Placental pericyte (primary cell): Measurements from ENCODE around the gene PSTK. TPM values are rescaled to one million over a fixed set of nuclear protein-coding genes. Genes with fewer than 3 reads are reported as not detected.

ENCODE experiments used
- total RNA-seq: library from RNA; depleted of rRNA; stranded (reverse); fragments of >200 nt; gene quantifications from 2 replicates; pipeline ENCODE4 v1.2.3, GENCODE V29; 2012

The PSTK gene, protein sequence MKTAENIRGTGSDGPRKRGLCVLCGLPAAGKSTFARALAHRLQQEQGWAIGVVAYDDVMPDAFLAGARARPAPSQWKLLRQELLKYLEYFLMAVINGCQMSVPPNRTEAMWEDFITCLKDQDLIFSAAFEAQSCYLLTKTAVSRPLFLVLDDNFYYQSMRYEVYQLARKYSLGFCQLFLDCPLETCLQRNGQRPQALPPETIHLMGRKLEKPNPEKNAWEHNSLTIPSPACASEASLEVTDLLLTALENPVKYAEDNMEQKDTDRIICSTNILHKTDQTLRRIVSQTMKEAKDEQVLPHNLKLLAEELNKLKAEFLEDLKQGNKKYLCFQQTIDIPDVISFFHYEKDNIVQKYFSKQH
- 1.9 and 3.5 TPM in 2 replicates for total RNA-seq

GRCh38 chr10:122980209-122981065 is at the start of gene PSTK:
Gene PSTK, plus strand, starts transcription at chr10:122980401. Its CDS starts 79 bp downstream, at chr10:122980480.

GRCh38 chr10:122953902-122954730 is 26.1 kb upstream of the PSTK start, which contains the start of gene C10orf88:
Gene C10orf88, minus strand, starts transcription at chr10:122954227. Its CDS starts 49 bp downstream, at chr10:122954178.

DNA sequence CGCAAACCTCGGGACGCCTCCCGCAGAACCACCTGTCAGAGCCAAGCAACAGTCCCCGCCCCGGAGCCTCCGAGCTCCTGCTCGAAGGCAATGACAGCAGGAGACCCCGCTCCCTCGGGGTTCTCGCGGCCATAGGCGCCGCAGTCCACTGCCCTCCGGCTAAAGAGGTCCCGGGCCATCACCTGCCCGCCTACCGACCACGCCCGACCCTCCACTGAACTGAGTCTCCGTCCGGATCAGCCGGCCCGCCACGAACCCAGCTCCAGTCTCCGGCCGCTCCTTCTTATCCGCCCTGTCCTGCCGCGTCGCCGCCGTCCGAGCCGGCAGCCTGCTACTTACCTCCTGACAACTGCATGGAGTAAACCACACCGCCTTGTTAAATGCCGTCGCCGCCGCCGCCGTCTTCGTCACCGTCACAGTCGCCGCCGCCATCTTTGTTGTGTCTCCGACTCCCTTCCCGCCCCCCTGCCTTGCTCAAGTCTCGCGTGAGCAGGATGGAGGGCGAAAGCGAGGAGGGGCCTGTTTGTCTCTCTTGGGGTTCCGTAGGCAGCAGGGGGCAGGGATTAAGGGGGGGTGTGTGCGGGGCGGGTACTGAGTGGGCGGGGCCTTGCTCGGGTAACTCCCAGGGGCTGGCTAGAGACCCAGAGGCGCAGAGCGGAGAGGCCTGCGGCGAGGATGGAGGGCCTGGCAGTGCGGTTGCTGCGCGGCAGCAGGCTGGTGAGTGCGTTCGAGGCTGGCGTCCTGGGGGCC is 28.3 kb downstream of the PSTK start, which contains the start of the genes ACADSB and IKZF5:
TSS of gene ACADSB (plus strand) at position 652 of the 750 bp plus-strand sequence. CDS start at position 676, 24 bp downstream.
TSS of gene IKZF5 (minus strand) at position 441 of the 750 bp plus-strand sequence. CDS start 10,170 bp downstream, outside the sequence.

Other genes with a start within 250 kb of the PSTK start
- gene CUZD1, start 134.5 kb upstream of the PSTK start, total RNA-seq = 0.22 and 0.57 TPM in 2 replicates
- 0.66 and 2.4 TPM in 2 replicates for gene FAM24B, start 100.8 kb upstream of the PSTK start, total RNA-seq
- not detected in 2 replicates for gene FAM24A, start 69.8 kb upstream of the PSTK start, total RNA-seq
- gene C10orf88, start 26.2 kb upstream of the PSTK start, total RNA-seq = 7.0 and 10.5 TPM in 2 replicates
- gene IKZF5, start 28.4 kb downstream of the PSTK start, total RNA-seq = 4.4 and 5.6 TPM in 2 replicates
- 4.7 and 5.3 TPM in 2 replicates for gene ACADSB, start 28.6 kb downstream of the PSTK start, total RNA-seq
- not detected in 2 replicates for gene HMX3, start 155.6 kb downstream of the PSTK start, total RNA-seq
- gene HMX2, start 167.7 kb downstream of the PSTK start, total RNA-seq = not detected in 2 replicates
- gene BUB3, start 174.0 kb downstream of the PSTK start, total RNA-seq = 144 and 271 TPM in 2 replicates